ENCODE measurements around the gene KRTAP3-2.

KRTAP3-2 gene

DNA sequence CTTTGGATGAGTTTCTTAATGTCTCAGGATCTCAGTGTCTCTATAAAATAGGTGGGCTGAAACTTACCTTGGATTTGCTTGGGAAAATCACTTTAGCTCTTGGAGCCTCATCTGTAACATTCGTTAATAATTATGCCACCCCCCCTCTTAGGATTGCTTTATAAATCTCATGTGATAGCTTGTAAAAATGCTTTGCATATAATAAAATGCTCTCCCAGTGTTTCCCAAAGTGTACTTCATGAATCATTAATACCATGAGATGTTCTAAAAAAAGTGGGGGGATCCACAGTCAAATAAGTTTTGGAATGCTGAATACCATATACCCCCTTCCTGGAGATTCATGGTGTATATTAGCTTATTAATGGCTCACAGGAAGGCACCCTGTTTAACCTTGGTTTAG is 38.1 kb downstream of the KRTAP3-2 start:
- peak; percentile 22 to 51 for DNase-seq

DNA sequence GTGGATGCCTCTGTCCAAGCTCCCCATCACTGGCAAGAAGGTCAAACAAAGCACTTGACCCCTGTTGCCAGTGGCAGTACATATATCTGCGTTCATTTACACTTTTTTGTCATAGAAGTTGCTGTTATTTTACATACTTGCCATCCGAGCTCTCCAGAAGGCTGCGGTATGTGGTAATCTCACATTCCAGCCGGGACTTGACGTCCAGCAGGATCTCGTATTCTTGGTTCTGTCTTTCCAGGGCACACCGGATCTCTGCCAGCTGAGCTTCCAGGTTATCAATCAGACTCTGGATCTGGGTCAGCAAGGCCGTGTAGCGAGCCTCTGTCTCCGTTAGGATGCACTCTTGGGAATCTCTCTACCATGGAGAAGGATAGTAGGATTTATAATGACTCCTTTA is 39.6 kb downstream of the KRTAP3-2 start:
- DNase-seq = no peak

DNA sequence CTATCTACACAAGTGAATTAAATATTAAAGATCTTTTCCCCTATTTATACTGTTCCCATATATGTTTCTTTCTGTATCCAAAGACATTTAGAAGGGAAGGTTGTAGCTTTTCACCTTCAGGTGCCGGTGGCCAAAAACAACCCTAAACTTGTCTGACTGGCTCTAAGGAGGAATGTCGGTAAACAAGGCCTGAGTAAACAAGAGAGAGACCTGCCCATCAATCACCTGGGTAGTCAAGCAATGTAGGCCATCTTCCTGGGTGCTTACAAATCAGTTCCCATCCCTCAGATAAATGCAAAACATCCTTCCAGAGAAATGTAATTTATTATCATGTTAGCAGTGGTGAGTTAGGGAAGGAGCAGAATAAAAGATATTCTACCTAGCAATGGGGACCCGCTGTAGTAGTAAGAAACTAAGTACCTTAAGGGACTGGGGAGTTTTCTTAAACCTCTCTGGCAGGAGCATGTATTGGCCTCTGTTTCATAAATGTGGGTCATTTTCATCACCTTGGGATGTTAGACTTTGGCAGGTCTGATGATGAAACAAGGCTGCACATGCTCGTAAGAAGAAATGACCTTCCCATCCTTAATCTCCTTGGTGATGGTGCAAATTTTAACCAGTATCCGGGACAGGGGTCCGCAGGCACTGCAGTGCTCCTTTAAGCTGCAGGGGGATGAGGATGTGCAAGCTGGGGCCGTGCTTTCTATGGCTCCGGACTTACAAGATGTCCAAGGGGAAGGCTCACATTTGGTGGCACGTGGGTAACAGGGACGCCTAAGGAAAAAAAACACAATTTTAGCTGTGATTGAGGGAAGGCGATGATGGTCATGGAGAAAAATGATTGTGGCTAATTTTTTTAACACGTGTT is 41.4 kb downstream of the KRTAP3-2 start:
- peak; percentile 23 to 53 for DNase-seq

DNA sequence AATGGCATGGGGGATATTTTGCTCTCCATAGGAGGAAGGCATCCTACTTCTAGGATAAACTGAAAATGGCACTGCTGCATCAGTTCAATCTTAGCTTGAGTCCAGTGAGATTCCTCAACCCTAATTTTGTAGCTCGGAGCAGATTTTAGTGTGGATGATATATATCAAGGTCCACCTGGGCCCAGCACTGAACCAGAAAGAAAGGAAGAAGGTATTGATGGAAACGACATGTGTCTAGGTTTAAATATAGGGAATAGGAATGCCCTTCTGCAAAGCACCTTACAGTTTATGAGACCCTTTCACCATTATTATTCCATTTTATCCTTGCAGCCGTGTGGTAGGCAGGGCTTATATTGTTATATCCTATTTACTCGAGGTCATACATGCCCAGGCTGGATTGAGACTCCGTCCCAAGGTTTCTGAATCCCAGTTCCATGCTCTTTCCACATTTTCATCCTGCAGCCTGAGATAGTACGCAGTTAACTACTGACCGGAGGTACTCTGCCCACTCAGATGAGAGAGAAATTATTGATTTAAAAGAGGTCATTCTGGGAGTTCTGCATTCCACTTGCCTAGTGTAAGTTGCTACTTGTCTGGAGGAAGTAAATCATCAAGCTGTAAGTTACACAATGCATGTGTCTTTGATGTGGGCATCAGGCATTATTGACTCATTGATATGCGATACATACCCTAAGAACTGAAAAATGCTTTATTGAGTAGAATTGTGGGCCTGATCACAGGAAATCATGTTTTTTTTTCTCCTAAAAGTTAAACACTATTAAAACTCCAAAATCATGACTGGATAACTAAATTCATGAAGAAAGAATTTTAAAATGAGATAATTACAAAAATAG is 43.1 kb downstream of the KRTAP3-2 start:
- no peak for DNase-seq

DNA sequence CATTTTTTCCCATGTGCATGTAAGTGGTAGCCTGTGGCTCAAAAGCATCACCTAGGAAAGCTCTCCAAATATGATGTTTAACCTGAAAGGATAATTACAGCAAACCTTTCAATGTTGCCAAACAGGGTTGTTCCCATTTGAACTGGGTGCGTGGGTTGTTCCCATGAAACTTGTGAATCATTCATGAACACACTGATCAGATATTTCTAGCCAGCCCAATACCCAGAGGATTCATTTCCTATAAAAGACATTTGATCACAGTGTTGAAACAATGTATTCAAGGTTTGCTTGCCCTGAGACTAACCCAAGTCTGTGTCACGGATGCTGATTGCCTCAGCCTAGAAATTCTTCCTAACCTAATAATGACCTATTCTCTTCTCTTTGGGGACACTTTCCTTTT is 45.8 kb downstream of the KRTAP3-2 start:
- DNase-seq = no peak

DNA sequence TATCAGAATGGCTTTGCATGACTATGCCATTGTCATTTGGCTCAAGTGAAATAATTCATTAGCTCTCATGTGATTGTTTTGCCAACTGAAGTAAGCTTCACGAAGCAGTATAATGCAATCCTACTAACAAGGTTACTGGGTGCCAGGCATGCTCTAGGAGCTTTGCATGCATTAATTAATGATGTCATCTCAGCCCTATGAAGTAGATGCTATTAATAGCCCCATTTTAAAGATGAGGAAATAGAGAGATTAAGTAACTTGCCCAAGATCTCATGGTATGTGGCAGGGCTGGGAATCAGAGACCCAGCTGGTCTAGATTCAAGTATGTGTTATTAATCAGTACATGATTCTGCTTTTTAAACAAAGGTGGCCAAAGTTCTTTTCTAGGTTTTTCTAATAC is 47.0 kb downstream of the KRTAP3-2 start:
- DNase-seq = no peak

DNA sequence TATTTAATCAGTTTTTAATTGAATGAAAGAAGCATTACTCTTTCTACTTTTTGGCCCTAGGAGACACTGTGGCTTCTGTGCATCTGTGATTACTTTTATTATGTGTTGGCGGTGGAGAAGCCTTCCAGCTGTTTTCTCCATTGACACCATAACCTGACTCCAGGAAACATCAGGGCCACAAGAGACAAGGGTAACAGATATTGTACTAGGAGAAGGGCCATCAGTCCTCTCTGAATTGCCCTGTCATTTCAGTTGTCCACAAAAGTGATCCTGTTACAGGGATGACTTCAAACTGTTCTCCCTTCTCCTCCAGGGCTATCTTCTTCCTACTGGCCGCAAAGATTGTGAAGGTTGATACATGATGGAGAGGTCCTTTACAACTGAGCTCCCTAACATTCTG is 47.6 kb downstream of the KRTAP3-2 start:
- no peak for DNase-seq

DNA sequence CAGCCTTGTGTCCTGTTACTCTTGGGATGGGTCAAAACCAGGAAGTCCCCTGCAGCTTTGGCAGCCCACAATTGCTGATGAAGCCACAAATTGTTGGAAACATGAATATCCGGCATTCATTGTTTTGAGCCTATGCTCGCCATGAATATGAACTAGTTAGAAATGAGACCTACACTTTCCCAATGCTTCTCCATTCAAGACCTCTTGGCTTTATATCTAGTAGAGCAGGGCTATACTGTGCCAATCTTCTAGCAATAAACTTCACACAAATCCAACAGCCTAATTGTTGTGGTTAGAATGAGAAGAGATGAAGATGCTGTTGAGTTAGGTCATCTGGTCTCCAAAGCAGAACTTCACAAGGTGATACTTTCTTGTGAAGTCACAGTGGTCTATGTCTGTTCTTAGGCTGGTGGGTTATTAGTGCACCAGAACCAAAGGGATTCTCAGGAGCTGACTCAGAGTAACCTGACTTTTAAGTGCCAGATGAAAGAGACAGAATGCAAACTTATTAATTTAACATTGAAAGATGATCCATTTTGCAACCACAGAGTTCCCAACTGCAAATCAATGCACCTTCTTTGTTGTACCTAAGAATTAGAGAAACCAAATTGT is 48.6 kb downstream of the KRTAP3-2 start:
- no peak for DNase-seq

DNA sequence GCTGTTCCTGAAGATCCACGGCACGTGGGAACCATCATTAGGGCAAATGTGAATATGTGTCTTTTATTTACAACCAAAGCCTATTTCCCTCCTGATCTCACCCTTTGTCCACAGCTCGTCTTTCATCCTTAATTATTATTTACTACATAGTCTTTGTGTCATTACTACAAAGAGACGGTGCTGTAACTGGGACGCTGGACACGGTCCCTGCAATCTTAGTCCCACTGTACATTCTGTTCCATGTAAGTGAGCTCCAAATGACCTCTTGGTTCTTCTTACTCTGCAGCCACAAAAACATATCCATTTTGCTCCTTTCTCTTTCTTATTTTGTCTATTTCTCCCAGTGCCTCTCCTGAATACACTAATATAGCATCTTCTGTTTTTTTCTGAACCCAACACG is 49.5 kb downstream of the KRTAP3-2 start:
- DNase-seq = no peak

DNA sequence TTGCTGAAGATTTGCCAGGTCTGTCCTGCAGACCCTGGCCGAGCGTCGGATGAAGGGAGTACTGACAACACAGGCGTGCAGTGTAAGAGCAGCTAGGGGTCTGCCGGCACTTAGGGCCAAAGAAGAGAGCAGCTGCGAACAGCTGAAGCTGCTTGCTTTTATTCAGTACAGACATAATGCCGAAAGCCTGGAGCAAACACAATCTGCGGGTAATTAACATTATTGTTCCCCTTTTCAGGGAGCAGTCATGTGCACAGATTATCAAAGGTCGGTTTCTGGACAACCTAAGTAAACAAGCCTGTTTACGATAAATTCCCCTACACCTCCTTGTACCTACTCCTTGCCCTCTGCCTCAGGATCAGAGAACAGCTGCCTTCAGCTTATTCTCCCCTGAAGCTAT is 50.3 kb downstream of the KRTAP3-2 start:
- DNase-seq = no peak

Data from NCI-H526 (cell line).